Mucosa of rectum (tissue), 2 donors: ENCODE results near the gene KRTAP10-7.
"Not testable (repeated sequence)": the region's sequence is repeated elsewhere in the genome, so short reads cannot be mapped to it uniquely, and the experiment has no call there.

Experiments used
- H3K27ac ChIP-seq, 2 donors: one replicate each; pipeline ENCODE4 v1.7.0; 2013; ENCODE audit warnings: inconsistent platforms in 2 of 2, low read depth in 2 of 2, low read length in 2 of 2
- H3K27me3 ChIP-seq, 2 donors: one replicate each; pipeline ENCODE4 v1.7.0; 2013; ENCODE audit warnings: low read length in 2 of 2; ENCODE audit not compliant: control insufficient read depth in 2 of 2, insufficient read depth in 2 of 2
- H3K36me3 ChIP-seq, 2 donors: one replicate each; pipeline ENCODE4 v1.7.0; 2013; ENCODE audit warnings: low read length in 2 of 2; ENCODE audit not compliant: control insufficient read depth in 2 of 2, insufficient read depth in 2 of 2
- H3K4me1 ChIP-seq, 2 donors: one replicate each; pipeline ENCODE4 v1.7.0; 2013; ENCODE audit warnings: low read length in 2 of 2, mild to moderate bottlenecking in 1 of 2; ENCODE audit not compliant: control insufficient read depth in 2 of 2, insufficient read depth in 2 of 2
- H3K4me3 ChIP-seq, 2 donors: one replicate each; pipeline ENCODE4 v1.7.0; 2013; ENCODE audit warnings: low read length in 2 of 2
- H3K9ac ChIP-seq, 2 donors: one replicate each; pipeline ENCODE4 v1.7.0; 2013; ENCODE audit warnings: low read length in 2 of 2, low read depth in 1 of 2, mild to moderate bottlenecking in 1 of 2
- H3K9me3 ChIP-seq, 2 donors: one replicate each; pipeline ENCODE4 v1.7.0; 2013; ENCODE audit warnings: low read length in 2 of 2; ENCODE audit not compliant: control insufficient read depth in 2 of 2
- donor health status: healthy.
- donor health status: Normal muscosa, but diverticular disease.

KRTAP10-7 gene

DNA sequence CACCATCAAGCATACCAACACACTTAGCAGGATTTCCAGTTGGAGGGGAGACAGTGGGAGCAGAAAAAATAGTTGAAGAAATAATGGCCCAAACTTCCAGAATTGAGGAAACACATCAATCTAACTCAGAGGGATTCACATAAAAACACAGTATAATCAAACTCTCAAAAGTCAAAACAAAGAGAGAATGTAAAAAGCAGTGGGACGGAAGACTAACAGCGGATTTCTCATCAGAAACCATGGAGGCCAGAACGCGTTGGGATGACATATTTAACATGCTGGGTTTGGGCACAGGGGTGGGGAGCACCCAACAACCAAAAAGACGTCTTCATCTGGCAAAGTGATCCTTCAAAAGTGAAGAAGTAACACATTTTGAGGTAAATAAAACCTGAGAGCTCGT, 19.5 kb downstream of the KRTAP10-7 start:
- Histone ChIP-seq H3K4me3 (no peak overlapping the region), H3K4me1 (no peaks in the 10 kb centered on the region), H3K9me3 (peaks cover 0 to 2% of the 10 kb centered on the region in 2 donors), H3K36me3 (no peaks in the 10 kb centered on the region), H3K27me3 (no peaks in the 10 kb centered on the region), H3K27ac (no peak overlapping the region), H3K9ac (no peak overlapping the region)

DNA sequence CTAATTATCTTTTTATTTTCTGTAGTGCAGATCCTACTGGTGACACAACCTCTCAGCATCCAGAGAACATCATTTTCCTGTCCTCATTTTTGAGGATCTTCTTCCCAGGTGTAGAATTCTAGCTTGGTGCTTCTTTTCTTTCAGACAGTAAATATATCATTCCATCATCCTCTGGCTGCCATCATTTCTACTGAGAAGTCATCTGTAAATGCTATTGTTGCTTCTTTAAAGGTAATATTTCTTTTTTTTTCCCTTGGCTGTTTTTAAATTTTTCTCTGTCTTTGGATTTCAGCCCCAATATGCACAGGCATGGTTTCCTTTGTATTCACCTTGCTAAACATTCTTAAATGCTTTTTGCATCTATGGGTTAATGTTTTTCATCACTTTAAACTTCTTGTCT, 23.2 kb downstream of the KRTAP10-7 start:
- Histone ChIP-seq H3K27me3 (no peaks in the 10 kb centered on the region), H3K36me3 (no peaks in the 10 kb centered on the region), H3K9me3 (peaks cover 0 to 2% of the 10 kb centered on the region in 2 donors), H3K4me3 (no peak overlapping the region), H3K27ac (no peak overlapping the region), H3K4me1 (no peaks in the 10 kb centered on the region), H3K9ac (no peak overlapping the region)

DNA sequence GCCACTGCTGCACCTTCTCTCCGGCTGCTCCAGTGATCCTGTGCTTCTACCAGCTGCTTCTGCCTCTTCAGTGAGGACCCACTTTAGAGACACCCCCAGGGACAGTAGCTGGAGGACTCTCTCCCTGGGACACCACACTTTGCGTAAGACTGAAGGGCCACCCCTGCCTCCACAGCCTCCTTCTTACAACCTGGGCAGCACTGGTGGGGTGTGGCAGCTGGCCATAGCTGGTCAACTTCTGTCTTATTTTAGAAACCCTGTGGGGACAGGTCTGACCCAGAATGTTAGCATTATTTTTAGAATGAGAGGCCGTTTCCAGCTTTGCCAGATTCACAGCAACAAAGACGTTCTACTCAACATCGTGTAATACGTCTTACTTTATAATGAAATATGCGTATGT, 25.4 kb downstream of the KRTAP10-7 start:
- Histone ChIP-seq H3K27ac (no peak overlapping the region), H3K4me1 (no peaks in the 10 kb centered on the region), H3K4me3 (no peak overlapping the region), H3K9me3 (peaks cover 0 to 2% of the 10 kb centered on the region in 2 donors), H3K9ac (no peak overlapping the region), H3K27me3 (no peaks in the 10 kb centered on the region), H3K36me3 (no peaks in the 10 kb centered on the region)

DNA sequence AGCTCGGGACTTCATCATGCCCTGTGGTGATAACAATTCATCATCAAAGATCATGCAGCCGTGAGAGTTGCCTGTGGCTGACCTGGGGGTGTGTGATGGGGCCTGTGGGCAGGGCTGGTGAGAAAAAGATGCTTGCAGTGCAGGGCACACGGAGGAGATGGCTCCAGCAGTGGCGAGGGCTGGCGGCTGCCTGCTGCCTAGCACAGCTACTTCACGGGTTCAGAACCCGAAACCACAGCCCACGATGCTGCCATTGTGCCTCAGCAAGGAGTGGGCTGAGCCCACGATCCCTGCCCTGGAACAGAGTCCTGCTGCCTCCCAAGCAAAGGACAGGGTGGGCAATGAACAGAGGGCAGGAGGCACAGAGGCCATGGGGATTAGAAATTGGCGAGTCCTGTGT, 25.9 kb downstream of the KRTAP10-7 start:
- Histone ChIP-seq H3K4me1 (no peaks in the 10 kb centered on the region), H3K36me3 (no peaks in the 10 kb centered on the region), H3K9me3 (peaks cover 0 to 3% of the 10 kb centered on the region in 2 donors), H3K4me3 (no peak overlapping the region), H3K27me3 (no peaks in the 10 kb centered on the region), H3K9ac (no peak overlapping the region), H3K27ac (no peak overlapping the region)

DNA sequence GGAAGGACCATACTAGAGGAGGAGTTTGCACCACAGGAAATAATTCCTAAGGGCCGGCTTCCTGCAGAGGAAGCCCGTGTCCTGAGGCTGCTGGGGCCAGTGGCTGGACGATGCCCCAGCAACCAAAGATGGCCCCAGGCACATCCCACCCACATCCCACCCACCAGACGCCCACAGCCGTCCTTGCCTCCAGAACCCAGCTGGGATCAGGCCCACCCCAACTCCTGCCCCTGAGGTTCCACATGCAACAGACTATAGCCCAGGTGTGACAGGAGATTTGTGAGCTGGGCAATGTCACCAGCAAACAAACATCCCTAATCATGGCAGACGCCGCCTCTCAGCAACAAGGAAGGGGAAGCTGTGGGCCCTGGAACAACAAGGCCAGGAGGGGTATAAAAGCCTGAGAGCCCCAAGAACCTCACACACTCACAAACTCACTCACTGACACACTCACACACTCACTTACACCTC, 26.3 kb downstream of the KRTAP10-7 start, which contains the start of gene KRTAP10-9:
KRTAP10-9 (plus strand) TSS at position 421 of the 471 bp plus-strand sequence. CDS start 79 bp downstream, outside the sequence.
- H3K27me3 ChIP-seq = no peaks in the 10 kb centered on the region
- H3K36me3 ChIP-seq = no peaks in the 10 kb centered on the region
- H3K4me3 ChIP-seq = no peak within 1 kb of the TSS
- H3K27ac ChIP-seq = no peak within 1 kb of the TSS
- H3K9me3 ChIP-seq = peaks cover 0 to 4% of the 10 kb centered on the region in 2 donors
- H3K9ac ChIP-seq = no peak within 1 kb of the TSS
- H3K4me1 ChIP-seq = no peaks in the 10 kb centered on the region

DNA sequence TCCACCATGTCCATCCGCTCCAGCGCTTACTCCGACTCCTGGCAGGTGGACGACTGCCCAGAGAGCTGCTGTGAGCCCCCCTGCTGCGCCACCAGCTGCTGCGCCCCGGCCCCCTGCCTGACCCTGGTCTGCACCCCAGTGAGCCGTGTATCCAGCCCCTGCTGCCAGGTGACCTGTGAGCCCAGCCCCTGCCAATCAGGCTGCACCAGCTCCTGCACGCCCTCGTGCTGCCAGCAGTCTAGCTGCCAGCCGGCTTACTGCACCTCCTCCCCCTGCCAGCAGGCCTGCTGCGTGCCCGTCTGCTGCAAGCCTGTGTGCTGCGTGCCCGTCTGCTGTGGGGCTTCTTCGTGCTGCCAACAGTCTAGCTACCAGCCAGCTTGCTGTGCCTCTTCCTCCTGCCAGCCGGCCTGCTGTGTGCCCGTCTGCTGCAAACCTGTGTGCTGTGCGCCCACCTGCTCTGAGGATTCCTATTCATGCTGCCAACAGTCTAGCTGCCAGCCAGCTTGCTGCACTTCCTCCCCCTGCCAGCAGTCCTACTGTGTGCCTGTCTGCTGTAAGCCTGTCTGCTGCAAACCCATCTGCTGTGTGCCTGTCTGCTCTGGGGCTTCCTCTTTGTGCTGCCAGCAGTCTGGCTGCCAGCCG, 26.9 kb downstream of the KRTAP10-7 start:
- H3K4me3 ChIP-seq, H3K9me3 ChIP-seq, H3K9ac ChIP-seq, H3K36me3 ChIP-seq, H3K27ac ChIP-seq, H3K27me3 ChIP-seq, H3K4me1 ChIP-seq: not testable (repeated sequence)

DNA sequence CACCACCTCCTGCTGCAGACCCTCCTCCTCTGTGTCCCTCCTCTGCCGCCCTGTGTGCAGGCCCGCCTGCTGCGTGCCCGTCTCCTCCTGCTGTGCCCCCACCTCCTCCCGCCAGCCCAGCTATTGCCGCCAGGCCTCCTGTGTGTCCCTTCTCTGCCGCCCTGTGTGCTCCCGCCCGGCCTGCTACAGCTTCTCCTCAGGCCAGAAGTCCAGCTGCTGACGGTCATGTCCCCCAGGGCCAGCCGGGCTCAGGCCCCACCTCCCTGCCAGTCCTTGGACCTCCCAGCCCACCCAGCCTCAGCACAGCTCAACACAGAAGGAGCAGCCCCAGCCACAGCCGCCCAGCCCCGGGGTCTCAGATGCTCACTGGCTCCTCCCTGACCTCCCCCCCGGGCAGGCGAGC, 27.4 kb downstream of the KRTAP10-7 start:
- not testable (repeated sequence) for H3K4me1 ChIP-seq, H3K36me3 ChIP-seq, H3K9me3 ChIP-seq, H3K27ac ChIP-seq, H3K9ac ChIP-seq, H3K4me3 ChIP-seq, H3K27me3 ChIP-seq

DNA sequence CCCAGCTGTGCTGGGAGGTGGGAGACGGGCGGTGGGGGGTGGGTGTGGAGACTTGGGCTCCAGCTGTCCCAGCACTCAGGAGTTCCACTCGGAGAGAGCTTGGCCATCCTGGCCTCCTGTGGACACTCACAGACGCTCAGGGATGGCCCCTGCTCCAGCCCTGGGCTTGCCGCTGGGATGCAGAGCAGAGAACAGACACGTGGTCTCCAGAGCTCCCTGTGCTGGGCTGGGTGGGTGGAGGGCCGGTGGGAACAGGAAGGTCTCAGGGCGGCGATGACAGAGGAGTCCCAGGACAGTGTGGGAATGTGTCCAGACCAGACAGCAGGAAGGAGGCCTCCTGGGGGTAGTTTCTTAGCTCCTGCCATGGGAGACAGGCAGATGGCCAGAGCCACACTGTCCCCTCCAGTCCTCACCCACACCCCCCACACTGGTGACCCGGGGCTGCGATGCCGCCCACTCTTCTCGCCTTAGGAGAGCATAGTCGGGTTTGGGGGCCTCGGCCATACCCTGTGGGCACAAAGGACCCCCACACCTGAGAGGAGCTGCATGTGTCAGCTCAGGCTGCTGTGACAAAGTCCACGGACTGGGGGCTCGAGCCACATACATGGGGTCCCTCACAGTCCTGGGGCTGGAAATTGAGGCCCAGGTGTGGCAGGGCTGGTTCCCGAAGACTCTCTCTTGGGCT, 28.5 kb downstream of the KRTAP10-7 start:
- no peak overlapping the region for H3K4me3 ChIP-seq

DNA sequence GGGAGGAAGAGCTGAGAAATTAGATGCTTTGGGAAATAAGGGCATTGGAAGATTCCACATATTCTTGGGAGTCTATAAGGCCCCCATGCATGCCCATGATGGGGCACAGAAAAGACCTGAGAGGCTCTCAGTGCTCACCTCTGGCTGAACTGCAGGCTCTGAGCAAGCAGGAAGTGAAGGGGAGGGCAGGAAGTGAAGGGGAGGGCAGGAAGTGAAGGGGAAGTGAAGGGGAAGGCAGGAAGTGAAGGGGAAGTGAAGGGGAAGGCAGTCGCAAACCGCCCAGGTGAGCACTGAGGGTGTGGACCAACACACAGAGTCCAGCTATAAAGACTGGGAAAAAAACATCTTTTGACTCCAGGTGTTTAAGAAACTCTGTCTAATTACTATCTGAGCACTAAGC, 30.0 kb downstream of the KRTAP10-7 start:
- H3K27ac ChIP-seq = no peak overlapping the region
- no peaks in the 10 kb centered on the region for H3K4me1 ChIP-seq
- no peak overlapping the region for H3K4me3 ChIP-seq
- H3K27me3 ChIP-seq = no peaks in the 10 kb centered on the region
- H3K9ac ChIP-seq = no peak overlapping the region
- H3K9me3 ChIP-seq = peaks cover 0 to 3% of the 10 kb centered on the region in 2 donors
- H3K36me3 ChIP-seq = no peaks in the 10 kb centered on the region

More for the DNA sequence above, 28.5 kb downstream of the KRTAP10-7 start:
- H3K9me3 ChIP-seq = peaks cover 0 to 3% of the 10 kb centered on the region in 2 donors
- H3K27me3 ChIP-seq = no peaks in the 10 kb centered on the region
- H3K4me1 ChIP-seq = no peaks in the 10 kb centered on the region
- H3K9ac ChIP-seq = no peak overlapping the region
- H3K36me3 ChIP-seq = no peaks in the 10 kb centered on the region
- H3K27ac ChIP-seq = no peak overlapping the region

DNA sequence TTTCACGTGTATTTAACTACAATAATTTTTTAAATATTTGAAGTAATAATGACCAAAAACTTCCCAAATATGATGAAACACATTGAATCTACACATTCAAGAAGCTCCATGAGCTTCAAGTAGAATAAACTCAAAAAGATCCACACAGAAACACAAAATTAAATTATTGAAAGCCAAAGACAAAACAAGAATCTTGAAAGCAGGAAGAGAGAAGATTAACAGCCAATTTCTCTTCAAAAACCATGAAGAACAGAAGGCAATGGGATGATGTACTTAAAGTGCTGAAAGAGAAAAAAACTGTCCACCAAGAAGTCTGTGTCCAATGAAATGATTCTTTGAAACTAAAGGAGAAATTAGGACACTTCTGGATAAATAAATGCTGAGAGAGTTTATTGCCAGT, 31.7 kb downstream of the KRTAP10-7 start:
- H3K27me3 ChIP-seq = no peaks in the 10 kb centered on the region
- no peak overlapping the region for H3K27ac ChIP-seq
- no peaks in the 10 kb centered on the region for H3K36me3 ChIP-seq
- H3K4me1 ChIP-seq = no peaks in the 10 kb centered on the region
- no peak overlapping the region for H3K9ac ChIP-seq
- H3K4me3 ChIP-seq = no peak overlapping the region
- peaks cover 0 to 3% of the 10 kb centered on the region in 2 donors for H3K9me3 ChIP-seq
